Hippocampal formation (tissue), 2 donors: ENCODE results near the gene SLC35F1.

Experiments used
- DNase-seq, 2 donors: peaks; one replicate each; lab custom pipeline; 2025; lab: John Stamatoyannopoulos, UW

SLC35F1 gene

DNA sequence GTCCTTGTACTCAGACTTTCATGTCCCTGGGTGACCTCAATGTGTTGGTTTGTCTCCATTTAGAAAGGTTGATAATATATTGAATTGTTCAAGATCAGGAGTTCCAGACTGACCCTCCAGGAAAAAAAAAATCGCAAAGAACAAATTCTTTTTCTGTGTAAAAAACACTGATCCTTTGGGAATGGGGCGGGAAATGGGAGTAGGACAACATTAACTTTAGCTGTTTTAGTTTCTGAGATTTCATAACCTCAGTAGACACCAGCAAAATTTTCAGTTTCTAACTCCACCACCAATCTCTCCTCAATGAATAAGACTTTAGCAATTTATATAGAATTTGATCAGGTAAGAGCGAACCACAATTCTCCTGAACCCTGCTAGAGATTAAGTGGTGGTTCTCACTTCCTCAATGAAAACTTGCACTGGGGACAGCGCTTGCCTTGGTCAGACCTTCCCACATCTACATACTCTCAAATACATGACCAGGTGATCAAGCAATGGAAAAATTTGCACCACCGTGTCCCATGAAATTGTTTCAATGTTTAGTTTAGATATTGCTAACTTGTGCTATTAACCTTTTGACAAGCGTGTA is 409.8 kb downstream of the SLC35F1 start:
- no peak for DNase-seq

DNA sequence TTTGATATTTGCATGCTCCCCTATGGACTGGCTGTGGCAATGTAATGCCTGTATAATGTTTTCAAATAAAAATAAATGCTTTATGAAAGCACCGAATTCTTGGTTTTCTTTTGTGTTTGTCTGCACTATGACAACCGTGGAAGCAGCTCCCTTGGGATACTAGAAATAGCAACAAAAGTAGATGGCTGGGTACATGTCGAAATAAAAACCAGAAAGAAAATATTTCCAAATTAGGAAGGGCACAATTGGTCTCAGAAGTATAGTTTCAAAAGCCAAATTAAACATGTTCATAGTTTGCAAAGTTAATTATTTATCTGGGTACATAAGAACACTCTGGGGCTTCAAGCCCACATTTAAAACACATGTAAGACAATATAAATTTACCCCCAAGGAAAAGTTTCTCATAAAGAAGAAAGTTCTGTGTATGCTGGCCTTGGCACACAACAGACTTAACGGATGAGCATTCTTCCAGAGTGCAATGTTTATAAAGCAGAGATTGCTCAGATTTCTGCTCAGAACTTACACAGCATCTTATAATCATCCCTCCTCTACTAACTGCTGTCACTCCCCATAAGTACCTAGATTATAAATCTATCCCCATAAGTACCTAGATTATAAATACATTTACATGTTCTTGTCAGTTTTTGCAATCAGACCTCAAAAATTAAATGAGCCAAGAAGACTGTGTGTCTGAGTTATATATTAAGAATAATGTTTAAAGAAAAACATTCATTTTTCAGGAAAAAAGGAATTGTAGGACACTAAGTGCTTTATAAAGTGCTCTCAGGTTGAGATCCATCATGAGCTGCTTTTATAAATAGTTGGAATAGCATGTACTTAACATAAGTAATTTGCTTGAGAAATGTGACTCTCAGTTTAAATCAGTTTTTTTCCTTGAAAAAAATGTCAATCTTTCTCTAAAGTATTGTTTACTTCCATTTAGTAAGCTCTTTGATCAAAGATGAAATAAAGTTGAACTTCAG is 410.8 kb downstream of the SLC35F1 start:
- DNase-seq = no peak

DNA sequence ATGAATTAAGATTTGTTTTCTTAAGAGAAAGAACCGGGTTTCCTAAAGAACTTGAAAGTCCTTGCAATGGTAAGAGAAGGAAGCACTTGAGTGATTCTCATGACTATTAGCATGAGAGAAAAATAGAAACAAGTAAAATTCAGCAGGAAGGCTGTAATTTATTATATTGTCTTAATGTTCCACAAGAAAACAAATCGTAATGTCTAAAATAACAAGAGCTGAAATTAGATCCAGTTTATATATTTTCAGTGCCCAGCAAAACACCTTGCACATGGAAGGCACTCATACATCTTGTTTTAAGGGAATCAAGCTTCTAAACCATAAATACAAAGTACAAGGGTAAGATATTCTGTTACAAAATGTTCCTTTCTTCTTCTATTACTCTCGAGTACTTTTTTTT is 411.6 kb downstream of the SLC35F1 start:
- DNase-seq = no peak

DNA sequence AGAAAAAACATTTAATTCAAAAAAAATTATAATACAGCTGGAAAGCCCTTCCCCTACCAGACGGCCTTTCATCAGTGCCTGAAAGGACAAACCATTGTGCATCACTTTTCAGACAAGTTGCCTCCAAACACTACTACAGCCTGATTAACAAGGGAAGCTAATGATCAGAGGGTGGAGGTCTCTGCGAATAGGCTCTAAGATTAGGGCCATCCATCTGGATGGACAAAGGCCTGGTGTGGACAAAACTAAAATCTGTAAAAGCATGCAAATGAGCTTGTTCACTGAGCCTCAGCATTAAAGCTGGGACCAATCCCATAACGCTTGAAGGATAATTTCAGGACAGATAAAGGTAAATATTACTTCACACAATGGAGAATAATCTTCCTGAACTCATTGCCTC is 412.4 kb downstream of the SLC35F1 start:
- DNase-seq = no peak

DNA sequence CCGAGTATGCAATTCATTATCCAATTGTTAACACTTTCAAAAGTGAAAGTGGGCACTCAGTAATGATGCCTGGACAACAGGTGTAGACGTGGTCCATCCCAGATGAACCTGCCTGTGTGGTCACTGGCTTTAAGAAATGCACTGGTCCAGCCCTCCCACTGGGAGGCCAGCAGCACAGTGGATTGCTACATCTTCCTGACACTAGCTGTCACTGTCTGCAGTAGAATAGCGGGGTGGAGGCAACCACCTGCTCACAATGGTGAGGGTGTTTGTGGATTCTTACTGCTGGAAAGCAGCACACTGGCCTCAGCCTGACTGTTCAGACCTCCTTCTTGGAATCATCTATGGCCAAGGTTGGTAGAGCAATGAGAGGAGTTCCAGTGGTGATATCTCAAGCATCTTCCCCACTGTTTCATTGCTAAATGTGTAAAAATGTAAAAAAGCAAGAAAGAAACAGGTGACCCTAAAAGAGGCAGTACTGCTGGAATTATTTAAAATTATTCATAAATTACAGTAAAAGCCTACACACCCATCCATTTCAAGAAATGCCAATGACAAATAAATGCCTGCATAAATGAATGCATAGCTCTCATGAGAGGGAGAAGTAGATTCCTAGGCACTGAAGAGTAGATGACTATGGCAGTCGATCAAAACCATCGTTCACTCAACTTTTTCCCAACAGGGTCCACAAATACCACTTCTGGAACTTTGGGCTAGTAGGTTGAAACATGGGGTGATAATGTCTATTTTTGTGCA is 413.0 kb downstream of the SLC35F1 start:
- DNase-seq = peak in 1 of 2 donors; percentile 21

DNA sequence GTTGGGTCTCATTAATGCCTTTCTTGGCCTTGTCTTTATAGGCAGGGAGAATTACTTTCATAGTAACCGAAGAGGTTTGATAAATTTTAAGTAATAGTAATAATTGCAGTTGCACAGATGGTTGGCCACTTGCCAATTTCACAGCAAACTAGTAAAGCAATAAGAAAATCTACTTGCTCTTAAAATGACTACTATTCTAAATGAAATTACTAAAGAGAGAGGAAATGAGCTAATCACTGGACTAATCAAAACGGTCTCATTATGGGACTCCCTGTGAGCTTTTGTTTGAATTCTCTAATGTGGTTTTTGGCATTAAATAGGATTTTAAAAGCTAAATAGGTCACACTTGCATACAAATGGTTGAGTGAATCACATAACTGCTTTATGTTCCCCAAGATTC is 413.6 kb downstream of the SLC35F1 start:
- DNase-seq = no peak

DNA sequence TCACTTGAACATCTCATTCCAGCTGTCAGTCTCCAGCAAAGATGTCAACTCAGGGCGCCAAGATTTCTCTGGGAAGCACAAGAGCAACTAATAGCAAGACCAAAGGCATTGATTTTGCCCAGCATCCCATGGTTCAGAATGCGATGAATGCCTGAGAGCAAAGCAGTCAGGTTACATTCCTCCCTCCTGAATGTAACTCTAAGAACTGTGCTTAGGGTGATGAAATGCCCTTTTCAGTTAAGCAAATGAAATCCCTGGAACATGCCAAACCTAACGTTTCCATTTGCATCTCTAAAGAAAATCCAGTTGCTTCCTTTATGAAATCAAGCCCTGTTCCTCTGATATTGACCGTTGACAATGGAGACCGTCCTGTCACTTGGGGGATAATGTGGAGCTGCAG is 417.1 kb downstream of the SLC35F1 start:
- no peak for DNase-seq

DNA sequence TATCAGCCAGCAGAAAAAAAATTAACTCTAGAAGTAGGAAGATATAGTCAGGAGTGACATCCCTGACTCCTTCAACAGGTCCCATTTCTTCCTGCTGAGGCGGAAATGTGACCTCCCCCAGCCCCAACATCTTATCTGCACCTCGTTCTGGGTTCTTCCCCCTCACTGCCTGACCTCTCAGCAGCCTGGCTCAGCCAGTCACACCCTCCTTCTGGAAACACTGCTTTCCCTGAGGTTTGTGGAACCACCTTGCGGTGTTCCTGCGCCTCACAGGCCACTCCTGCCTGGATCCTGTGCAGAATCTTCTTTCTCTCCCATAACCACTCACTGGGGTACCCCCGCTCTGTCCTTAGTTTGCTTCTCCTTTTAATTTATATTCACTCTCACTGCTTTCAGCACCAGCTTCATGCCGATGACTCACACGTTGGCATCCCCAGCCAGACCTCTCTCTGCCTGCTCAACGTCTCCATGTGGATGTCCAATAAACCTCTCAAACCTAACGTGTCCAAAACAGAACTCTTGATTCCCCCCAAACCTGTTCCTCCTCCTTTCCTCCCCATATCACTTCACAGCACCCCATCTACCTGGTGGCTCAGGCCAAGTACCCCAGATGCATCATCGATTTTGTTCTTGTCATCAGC is 418.3 kb downstream of the SLC35F1 start:
- no peak for DNase-seq

DNA sequence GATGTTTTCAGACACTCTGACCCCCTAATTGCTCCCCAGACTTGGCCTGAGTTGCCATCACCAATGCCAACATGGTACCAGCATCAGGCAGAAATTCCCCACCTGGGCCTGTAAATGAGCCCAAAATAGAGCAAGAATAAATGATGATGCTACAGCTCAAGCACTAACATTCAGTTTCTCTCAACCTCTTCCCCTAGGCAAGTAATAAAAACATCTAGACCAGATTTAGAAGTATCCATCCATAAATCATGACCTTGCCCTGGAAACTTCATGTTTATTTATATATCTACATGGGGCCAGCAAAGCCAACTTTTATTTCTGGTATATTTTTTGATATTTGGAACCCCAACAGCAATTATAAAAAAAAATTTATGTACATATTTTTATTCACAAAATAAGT is 419.6 kb downstream of the SLC35F1 start:
- no peak for DNase-seq

DNA sequence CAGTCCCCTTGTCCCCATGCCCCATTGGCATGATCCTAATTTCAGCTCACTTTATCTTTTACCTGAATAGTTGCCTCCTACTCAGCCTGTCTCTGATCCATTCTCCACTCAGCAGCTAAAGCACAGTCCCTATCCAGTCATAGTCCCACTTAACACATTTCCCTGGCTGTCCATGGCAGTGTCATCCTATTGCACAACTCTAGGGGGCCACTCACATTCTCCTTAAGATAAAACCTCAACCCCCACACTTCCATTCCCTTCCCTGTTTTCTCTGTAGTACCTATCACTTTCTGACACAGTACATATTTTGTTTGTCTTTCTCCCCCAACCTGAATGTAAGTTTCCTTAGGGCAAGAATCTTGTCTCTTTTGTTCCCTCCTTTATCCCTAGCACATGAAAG is 420.2 kb downstream of the SLC35F1 start:
- no peak for DNase-seq

DNA sequence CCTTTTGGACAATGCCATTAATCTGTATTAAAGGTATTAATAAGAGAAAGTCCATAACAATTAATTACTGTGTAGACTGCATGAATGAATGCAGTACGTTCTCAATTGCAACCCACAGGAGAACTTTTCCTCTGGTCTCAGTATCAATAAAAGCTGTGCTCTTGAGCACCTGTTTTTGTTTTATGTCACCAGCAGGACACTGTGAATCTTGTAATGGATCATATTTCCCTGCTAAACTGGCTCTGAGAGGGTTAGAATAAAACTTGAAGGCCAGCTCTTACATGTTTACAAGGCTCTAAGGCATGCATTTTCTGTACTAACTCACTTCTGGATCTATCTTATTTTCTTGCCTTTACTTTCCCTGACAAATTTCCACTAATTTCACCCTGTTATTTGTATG is 426.7 kb downstream of the SLC35F1 start:
- DNase-seq = no peak

DNA sequence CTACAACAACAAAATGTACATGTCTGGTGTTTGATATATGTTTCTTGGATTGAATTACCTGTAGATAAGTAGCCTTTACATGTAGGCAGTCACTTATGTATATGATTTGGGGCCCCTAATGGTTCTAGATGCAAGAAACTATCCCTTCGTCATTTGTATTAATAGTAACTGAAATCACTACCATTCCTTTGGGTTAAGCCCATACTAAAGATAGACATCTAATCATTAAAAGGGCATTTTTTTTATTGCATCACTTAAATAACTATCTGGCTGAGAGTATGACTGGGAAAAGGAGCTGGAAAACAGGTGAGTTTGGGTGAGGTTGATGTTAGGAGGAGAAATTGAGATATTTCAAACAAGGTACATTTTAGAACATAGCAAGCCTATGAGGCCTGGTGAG is 427.6 kb downstream of the SLC35F1 start:
- DNase-seq = no peak

DNA sequence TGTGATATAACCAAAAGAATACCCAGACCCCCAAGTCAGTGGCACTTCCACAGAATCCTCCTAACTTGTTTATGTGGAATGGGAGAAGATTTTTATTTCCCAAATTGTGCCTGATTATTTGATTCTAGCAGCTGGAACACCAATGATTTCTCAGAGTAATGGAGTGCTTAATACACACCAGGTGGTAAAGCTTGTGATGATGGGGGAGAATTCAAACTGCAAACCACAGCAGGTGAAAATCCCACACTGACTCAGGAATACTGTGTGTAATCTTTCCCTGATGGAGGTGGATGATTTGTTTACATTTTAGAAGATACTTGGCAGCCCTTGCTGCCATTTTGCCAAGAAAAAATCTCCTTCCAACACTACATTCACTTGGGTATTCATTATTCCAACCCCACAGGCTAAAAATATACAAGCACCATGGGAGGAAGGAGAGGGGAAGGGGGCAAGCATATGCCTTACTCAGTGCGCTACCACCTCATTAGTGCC is 428.3 kb downstream of the SLC35F1 start:
- DNase-seq = no peak

DNA sequence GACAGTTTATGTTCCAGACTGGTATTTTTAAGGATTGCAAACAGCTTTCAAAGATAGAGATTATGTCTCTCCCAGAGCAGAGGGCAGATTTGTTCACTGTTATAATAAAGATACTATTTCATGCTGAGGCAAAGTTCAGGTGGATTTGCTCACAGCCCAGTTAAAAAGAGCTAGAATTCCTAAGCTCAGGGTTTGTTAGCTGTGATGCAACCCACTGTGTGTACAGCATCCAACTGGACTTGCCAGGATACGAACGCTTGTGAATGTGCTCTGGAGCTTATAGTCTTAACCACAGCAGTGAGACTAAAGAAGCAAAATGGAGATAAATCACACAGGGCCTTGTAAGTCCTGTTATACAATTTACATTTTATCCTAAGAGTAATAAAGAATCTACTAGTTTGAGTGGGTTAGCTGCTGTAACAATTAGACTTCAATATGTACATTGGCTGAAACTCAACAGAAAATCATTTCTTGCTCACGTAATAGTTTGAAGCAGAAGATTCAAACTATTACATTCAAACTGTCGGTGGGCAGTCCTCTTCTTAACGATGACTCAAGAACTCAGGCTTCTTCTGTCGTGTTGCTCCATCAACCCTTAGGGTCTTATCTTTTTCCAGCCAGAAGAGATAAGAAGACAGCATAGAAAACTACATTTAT is 437.1 kb downstream of the SLC35F1 start:
- no peak for DNase-seq

DNA sequence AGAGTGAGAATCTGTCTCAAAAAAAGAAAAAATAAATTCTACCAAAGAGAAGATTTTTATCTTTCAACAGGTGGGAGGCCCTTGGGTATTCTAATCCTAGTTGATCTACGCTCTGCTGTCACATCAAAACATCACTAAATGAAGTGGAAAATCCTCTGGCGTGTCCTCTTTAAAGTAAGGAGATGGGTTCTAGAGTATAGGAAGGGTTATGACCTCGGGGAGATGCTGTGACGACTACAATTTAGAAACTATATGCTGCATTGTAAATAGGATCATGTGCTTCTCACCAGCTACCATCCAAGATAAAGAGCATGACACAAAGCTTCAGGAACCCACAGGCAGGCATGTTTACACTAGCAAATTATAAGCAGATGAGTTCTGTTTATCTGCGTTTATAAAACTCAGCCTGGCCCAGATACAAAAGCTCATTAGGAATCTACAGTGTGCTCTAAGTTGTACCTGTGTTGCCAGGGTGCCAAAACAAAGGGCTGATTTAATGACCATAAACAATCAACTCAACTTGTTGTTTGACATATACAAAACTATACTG is 443.9 kb downstream of the SLC35F1 start:
- DNase-seq = no peak

DNA sequence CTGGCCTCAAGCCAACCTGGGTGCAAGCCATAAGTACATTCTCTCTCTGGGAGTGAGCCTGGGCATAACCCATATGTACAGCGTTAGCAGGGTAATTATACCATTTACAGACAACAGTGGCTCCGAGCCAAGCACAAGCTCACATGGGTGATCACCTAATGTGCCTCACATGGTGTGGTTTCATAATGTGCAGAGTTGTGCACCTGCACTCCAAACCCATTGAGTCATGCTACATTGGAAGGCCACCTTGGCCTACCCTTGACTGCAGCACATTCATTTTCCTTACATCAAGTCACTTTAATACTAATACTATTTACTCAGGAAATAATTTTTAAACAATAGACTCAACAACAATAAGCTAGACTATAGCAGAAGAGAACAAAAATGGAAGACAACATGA is 446.5 kb downstream of the SLC35F1 start:
- DNase-seq = no peak

DNA sequence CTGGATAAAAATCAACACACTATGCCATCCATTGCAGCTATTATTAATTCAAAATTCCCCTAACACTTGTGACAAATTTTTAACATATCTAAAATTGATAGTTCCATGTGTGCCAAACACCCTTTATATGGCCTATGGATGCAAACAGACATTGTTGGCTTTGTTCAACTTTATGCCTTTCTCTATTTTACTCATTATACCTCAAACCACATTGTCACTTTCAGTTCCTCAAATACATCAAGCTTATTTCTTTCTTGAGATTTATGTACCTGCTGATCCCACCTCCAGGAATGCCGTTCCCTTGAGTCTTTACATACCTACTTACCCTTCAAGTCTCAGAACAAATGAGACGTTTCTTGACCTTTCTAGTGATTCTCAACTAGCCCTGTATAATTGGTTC is 447.6 kb downstream of the SLC35F1 start:
- no peak for DNase-seq

DNA sequence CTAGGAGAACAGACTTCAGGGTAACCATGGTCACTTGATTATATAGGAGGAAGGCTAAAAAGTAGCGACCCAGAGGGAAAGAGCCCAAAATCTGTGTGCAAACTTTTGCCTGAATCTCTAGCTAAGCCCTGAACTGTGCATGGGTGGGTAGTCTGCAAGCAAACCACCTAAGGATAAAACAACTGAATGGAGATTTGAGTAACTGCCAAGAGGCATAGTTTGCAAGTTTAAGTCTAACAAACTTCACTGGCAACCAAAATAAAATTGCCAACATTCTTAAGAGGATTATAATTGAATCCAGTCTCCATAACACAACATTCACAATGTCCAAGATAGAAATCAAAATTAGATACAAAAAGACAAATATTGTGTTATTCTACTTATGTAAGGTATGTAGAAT is 449.0 kb downstream of the SLC35F1 start:
- DNase-seq = no peak

DNA sequence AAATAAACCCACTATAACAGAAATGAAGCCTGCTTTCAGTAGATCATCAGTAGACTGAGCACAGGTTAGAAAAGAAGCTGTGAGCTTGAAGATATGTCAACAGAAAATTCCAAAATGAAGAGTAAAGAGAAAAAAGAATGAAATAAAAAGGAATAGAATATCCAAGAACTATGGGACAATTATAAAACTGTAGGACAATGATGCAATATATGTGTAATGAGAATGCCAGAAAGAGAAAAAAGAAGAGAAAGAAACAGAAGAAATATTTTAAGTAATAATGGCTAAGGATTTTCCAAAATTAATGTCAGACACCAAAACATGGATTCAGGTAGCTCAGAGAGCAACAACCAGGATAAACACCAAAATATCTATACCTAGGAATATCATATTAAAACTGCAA is 449.6 kb downstream of the SLC35F1 start:
- DNase-seq = no peak
